ENCODE results near the gene ATG5.
A peak's percentile ranks its signal among the peaks of the same experiment; 100 is the strongest.
"Not testable (repeated sequence)": the region's sequence is repeated elsewhere in the genome, so short reads cannot be mapped to it uniquely, and the experiment has no call there.

Gene ATG5

DNA sequence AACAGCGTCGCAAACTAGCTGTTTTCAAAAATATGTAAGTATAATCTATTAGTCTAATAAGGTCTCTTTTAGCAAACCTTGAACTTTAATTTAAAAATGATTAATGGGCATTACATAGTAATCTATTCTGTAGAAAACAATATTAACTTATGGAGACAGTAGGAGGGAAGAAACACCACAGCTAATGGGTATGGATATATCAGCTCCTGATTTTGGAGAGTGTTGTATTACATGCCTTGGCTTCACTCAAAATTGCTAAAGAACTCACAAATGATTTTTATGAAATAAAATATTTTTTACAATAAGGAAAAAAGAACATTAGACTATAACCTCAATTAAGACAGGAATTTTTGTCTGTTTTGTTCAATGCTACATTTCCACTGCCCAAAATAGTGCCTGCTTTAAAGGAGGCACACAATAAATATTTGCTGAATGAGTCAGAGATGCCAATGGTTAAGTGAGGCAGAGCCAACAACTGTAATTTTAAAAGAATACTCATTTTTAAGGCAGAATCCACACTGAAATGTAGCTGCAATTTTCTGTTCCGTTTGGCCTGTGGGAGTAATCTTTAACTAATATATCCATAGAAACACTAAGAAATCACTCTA, 15.7 kb downstream of the ATG5 start:
- no peak for DNase-seq (ENCODE audit: low spot score)

DNA sequence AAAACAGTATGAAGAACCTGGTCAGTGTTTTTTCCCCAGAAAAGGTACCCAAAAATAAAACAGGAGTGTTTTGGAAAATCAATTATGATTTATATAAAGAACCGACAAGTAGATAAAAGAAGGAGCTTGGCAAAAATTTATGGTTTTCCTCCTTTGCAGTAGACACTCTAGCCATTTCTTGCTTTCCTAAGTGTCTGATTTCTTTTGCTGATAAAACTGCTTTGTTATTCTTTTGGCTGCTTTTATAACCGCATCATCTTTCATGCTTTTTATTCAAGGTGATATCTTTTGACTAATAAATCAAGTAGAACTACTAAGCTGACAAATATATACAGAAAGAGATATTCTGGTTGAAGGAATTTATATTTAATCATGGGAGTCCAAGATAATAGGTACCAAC, 16.6 kb downstream of the ATG5 start:
- no peak for DNase-seq (ENCODE audit: low spot score)

DNA sequence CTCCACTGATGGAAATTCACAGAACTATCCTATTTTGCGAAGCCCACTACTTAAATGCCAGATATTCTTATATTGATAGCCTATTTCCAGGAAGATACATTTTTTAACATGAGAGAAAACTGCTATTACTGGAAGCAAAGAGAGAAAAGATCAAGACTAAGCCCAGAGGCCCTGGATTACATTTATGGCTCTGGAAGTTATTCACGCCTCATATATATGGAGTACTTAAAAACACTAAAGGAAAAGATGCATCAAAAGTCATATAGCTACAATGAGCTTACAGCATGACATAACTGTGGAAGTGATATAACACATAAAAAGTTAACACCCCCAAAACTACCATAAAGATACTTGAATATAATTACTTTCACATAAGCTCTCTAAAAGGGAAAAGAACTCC, 19.8 kb downstream of the ATG5 start:
- no peak for DNase-seq (ENCODE audit: low spot score)

DNA sequence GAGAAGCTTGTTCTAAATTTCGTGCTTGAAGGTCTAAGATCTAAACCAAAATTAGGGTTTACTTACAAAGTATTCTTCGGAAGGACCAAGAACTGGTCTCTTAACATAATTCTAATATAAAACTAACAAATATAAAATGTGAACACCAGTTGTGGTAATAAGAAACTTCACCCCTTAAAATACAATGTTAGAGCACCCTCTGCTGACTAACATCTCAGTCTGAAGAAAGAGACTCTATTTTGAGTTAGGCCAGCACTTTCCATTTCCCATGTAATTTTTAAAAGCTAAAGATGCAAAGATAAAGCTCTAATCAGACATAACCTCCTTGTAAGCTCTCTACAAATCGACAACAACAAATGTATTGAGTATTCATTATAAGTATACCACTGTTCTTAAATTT, 24.6 kb downstream of the ATG5 start:
- DNase-seq (ENCODE audit: low spot score) = peak; percentile 42

DNA sequence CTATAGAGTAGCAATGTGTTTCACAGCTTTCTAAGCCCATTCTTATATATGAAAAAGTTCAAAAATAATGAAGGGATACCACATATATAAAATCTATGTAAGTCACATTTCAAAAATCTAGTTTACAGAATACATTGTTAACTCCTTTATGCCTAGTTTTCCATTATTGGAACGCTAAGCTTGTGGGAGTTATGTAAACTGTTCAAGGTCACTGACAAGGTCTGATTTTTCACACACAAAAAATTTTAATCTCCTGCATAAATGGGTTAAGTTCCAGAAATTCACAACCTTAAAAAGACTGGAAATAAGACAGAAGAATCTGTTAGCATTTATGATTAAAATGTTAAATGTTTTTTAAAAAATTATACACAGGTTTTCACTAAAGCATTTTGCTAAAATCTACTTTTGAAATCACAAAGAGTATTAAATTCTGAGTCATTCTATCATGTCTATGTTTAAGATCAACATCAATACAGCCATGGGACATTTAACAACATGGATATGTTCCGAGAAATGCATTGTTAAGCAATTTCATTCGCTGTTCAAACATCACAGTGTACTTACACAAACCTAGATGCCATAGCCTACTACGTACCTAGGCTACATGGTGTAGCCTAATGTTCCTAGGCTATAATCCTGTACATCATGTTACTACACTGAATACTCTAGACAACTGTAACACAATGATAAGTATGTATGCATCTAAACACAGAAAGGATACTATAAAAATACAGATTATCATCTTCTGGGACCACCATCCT, 25.4 kb downstream of the ATG5 start:
- DNase-seq (ENCODE audit: low spot score) = no peak

DNA sequence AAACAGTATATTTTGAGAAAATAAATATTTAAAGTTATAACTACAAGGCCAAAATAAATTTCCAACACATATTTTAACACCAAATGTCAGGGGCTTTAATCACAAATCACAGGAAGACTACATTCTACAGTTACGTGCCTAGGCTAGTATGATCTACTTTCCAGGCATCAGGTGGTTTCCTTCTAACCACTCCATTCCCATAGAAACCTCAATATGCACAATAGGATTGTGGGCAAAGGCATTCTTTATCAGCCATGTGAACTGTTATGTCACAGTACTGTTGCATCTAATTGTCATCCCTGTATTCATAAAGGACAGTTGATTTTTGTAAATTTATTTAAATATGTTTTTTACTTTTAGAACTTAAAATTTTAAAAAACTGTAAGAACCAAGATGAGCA, 32.4 kb downstream of the ATG5 start:
- DNase-seq (ENCODE audit: low spot score) = no peak

DNA sequence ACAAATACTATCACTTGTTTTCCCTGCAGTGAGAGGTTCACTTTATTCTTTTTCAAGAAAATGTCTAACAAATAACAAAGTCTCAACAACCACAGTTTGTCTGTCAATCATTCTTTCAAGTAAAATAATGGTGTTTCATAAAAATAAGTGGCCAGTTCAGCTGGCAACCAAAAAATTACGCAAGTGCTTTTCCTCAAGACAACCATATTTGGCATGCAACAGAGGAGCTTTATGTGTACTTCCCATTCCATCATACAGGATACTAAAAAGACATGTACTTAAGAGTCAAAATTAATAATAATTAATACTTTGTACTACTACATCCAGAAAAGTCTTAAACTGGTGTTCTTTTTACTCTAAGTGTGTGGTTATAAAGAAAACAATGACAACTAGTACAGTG, 34.6 kb downstream of the ATG5 start:
- no peak for DNase-seq (ENCODE audit: low spot score)

DNA sequence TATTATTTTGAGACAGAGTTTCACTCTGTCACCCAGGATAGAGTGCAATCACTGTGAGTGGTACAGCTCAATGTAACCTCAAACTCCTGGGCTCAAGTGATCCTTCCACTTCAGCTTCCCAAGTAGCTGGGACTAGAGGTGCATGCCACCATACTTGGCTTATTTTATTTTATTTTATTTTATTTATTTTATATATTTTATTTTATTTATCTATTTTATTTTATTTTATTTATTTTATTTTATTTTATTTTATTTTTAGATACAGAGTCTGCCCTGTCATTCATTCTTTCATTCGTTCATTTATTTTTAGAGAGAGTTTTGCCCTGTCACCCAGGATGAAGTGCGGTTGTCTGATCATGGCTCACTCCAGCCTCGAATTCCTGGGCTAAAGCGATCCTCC, 35.5 kb downstream of the ATG5 start:
- no peak for DNase-seq (ENCODE audit: low spot score)

DNA sequence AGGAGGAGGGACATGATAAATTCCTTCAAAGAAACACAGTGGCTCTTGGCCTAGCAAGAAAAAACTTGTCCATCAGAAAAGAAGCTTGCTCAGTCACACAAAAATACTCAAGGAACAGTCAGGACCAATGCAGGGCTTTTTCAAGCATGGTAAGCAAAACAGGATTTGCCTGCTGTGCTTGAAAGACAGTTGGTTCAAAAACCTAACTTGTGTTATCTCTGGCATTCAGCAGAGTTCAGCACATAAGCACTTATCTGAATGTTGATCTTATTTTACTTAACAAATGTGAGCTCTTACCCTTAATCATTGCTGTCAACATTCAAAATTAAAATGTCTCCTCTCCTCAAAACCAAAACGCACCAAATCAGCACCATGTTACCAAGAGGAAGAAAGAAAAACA, 38.3 kb downstream of the ATG5 start:
- DNase-seq (ENCODE audit: low spot score) = no peak

DNA sequence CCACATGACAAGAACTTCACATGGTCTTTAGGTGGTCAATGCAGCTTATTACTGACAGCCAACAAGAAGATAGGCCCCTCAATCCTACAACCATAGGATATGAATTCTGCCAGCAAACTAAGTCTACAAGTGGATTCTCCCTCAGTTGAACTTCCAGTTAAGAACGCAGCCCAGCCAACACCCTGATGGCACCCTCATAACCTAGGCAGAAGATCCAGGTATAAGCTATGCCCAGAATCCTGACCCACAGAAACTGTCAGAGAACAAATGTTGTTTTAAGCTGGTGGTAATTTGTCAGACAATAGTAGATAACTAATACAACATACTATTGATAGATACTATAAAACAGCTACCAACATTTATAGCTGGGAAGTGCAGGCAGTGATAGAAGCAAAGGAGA, 38.8 kb downstream of the ATG5 start:
- no peak for DNase-seq (ENCODE audit: low spot score)

DNA sequence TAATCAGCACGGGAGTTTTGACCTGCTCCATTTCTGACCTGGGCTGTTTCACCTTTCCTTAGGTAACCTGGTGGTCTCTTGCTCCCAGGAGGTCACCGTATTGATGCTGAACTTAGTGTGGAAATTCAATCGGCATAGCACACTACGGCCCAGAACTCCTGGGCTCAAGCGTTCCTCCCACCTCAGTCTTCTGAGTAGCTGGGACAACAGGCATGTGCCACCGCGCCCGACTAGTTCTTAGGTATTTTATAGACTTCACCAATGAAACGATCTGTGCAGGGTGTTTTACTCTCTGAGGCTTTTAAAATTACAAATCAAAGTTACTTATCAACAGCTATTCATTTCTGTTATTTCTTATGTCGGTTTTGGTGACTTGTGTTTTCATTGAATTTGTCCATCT, 42.1 kb downstream of the ATG5 start:
- DNase-seq (ENCODE audit: low spot score) = no peak

DNA sequence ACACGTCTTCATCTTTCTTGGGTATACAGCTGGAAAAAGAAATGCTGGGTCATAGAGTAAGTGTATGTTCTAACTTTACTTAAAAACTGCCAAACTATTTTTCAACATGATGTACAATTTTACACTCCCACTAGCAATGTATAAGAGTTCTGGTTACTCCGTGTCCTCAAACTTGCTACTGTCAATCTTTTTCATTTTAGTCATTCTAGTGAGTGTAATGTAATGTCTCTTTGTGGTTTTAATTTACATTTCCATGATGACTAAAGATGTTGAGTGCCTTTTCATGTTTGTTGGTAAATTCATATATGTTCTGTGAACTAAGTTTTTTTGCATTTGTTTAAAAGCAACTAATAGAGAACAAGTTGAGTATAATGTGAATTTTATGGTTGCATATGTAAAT, 43.9 kb downstream of the ATG5 start:
- DNase-seq (ENCODE audit: low spot score) = no peak

DNA sequence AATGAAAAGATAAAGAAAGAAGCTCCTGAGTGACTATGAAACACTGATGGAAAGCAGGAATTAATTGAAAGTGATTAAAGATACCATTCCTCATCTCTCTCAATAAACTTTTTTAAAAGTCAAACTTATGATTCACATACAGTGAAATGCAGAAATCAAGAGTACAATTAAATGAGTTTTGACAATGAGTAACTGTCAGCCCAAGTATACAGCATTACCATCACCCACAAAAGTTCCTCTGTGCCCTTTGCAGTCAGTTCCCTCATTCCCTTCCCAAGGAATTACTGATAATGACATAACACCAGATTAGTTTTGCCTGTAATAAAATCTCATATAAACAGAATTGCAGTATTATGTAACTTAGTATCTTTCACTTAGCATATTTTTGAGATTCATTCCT, 44.5 kb downstream of the ATG5 start:
- DNase-seq (ENCODE audit: low spot score) = no peak

DNA sequence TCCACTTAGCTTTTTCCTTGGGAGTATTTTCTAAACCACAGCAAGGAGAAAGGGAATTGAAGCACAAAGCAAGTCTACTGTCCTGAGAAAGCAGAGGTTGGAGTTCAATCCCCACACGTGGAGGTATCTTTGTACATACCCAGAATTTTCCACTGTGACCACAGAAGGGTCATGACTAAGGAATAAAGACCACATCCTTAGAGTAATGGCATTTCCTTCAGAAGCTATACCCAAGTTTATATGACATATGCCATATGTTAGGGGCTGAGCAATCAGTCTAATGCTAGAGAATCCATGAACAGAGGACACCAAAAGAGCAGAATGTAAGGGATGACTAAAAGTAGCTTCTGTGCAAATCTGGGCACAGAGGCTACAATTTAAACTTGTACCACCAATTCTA, 46.4 kb downstream of the ATG5 start:
- no peak for DNase-seq (ENCODE audit: low spot score)

DNA sequence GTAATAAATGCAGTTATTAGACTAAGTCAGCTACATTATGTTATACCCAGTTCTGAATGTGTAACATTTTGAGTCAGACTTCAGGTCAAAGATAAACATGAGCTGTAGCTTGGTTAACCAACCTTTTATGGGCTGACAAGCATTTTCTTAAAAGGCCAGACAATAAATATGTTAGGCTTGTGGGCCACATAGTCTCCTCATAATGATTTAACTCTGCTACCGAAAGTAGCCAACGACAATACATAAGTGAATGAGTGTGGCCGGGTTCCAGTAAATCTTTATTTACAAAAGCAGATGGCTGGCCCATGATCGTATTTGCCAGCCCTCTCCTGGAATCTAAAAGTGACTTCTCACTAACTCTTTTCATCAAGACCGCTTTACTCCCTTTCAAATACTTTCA, 49.9 kb downstream of the ATG5 start:
- no peak for DNase-seq (ENCODE audit: low spot score)

DNA sequence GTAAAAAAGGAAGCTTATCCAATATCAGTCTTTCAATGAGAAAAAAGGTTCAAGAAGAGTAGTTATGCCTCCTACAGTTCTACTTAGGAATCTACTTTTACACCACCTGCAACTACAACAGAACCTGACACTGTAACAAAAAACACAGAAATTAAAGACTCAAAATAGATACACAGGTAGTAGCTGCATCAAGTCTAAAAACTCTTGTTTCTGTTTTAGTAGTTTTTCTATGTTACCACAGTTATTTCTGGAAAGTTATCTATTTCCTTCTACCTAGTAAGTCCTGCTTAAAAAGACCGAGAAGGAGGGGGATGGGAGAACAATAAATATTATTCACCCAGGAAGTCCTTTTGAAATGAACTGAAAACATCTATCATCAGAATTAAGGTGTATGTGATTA, 52.5 kb downstream of the ATG5 start:
- DNase-seq (ENCODE audit: low spot score) = no peak

DNA sequence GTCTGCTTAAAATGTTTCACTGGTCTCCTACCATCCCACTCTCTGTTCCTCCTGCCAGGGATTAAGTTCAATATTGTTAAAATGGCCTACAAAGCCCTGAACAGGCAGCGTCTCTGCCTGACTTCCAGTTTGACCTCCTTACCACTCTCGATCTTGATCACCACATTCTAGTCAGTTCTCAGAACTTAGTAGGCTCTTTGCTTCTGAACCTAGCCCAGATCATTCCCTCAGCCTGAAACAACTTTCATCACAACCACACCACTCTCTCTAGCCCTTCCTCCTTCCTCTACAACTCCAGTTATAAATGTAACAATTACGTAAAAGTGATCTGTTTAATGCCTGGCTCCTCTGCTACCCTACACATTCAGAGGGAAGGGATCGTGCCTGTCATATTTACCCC, 53.3 kb downstream of the ATG5 start:
- no peak for DNase-seq (ENCODE audit: low spot score)

DNA sequence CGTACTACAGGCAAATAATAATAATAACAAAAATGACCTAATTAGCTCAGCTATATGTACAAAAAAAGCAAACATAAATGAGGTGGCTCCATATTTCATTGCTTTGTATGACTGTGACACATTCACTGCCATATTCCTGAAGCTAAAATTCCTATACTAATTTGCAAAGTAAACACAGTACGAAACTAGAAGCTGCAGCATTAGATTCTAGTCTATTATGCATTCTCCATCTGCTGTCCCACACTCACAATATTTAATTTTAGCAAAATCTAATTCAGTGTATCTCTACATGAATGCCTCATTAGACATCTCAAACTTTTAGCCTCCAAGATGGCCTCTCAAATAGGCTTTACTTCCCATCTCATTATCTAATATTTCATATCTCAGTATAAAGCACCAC, 55.1 kb downstream of the ATG5 start:
- DNase-seq (ENCODE audit: low spot score) = no peak

DNA sequence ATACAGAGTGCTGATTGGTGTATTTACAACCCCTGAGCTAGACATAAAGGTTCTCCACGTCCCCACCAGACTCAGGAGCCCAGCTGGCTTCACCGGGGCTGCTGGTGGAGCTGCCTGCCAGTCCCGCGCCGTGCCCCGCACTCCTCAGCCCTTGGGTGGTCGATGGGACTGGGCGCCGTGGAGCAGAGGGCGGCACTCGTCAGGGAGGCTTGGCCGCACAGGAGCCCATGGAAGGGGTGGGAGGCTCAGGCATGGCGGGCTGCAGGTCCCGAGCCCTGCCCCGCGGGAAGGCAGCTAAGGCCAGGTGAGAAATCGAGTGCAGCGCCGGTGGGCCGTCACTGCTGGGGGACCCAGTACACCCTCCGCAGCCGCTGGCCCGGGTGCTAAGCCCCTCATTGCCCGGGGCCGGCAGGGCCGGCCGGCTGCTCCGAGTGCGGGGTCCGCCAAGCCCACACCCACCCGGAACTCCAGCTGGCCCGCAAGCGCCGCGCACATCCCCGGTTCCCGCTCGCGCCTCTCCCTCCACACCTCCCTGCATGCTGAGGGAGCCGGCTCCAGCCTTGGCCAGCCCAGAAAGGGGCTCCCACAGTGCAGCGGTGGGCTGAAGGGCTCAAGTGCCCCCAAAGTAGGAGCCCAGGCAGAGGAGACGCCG, 56.2 kb downstream of the ATG5 start:
- not testable (repeated sequence) for DNase-seq (ENCODE audit: low spot score)

DNA sequence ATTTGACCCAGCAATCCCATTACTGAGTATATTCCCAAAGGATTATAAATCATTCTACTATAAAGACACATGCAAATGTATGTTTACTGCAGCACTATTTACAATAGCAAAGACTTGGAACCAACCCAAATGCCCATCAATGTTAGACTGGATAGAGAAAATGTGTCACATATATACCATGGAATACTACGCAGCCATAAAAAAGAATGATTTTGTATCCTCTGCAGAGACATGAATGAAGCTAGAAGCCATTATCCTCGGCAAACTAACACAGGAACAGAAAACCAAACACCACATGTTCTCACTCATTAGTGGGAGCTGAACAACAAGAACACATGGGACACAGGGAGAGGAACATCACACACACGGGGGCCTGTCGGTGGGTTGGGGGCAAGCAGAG, 57.1 kb downstream of the ATG5 start:
- not testable (repeated sequence) for DNase-seq (ENCODE audit: low spot score)

DNA sequence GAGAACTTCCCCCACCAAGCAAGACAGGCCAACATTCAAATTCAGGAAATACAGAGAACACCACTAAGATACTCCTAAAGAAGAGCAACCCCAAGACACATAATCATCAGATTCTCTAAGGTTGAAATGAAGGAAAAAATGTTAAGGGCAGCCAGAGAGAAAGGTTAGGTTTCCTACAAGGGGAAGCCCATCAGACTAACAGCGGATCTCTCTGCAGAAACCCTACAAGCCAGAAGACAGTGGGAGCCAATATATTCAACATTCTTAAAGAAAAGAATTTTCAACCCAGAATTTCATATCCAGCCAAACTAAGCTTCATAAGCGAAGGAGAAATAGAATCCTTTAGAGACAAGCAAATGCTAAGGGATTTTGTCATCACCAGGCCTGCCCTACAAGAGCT, 61.1 kb downstream of the ATG5 start:
- DNase-seq (ENCODE audit: low spot score) = not testable (repeated sequence)

DNA sequence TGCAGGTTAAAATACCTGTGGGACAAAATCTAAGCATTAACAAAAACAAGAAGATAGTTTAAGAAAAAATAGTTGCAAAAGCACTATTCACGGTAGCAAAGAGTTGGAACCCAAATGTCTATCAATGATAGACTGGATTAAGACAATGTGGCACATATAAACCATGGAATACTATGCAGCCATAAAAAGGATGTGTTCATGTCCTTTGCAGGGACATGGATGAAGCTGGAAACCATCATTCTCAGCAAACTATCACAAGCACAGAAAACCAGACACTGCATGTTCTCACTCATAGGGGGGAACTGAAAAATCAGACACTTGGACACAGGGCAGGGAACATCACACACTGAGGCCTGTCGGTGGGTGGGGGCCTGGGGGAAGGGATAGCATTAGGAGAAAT, 65.8 kb downstream of the ATG5 start:
- not testable (repeated sequence) for DNase-seq (ENCODE audit: low spot score)

DNA sequence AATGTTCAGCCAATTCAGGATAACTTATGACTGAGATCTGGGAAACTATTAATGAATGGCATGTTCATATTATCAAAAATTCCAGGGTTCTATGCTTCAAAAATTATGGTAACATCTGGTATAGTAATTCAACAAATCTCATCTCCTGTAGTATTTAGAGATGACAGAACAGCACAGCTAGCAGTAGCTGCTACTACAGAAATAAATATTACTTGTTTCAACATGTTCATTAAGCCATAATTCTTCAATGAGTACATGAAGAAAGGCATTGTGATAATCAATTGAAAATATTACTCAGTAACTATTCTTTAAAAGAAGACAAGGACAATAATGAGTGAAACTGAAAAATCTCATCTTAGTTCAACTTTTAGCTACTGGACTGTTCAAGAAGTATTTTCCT, 66.8 kb downstream of the ATG5 start:
- no peak for DNase-seq (ENCODE audit: low spot score)

DNA sequence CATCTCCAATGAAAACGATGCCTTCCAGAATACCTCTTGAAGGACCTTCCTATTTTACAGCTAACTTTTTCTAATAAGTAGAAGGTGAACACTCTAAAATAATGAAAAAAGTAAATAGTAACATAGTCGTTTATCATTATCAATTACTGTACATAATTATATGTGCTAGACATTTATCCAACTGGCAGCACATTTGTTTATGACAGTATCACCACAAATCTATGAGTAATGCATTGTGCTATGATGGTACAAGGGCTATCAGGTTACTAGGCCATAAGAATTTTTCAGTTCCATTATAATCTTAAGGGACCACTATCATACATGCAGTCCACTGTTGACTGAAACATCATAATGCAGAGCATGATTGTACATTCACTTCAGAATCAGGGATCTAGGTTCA, 68.4 kb downstream of the ATG5 start:
- no peak for DNase-seq (ENCODE audit: low spot score)

Measured in CD4-positive, alpha-beta T cell treated with Interleukin-2 at 100 ng/mL for 4 hours (primary cell).